Measurements from ENCODE around the gene FYB2.

FYB2 gene

DNA sequence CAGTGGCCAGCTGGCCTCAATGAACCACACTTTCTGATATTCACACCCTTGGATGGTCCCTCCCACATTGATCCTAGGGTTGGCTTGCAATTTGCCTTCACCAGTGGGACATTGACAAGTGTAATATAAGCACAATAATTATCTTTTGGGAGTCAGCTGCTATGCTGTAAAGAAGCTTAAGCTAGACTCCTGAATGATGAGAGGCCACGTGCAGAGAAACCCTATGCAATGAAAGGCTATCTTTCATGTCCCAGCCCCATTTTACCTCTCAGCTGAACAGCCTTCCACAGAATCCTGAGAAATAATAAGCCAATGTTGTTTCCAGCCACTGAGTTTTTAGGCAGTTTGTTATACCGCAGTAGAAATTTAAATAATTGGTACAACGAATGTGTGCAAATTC lies 24.3 kb upstream of the FYB2 start:
- Histone ChIP-seq H3K4me3 (ENCODE audit: low read depth, low read length) (no peak overlapping the region), H3K27ac (no peak overlapping the region), H3K36me3 (replicated peaks) (no peaks in the 10 kb centered on the region), H3K27me3 (replicated peaks) (no peaks in the 10 kb centered on the region)
- TF ChIP-seq CTCF (IDR thresholded peaks at IDR 0.05; ENCODE audit: low read depth, low read length, missing control alignments): no peak
- in situ Hi-C loops (cut with HindIII; ENCODE audit: low pct_ligation_motif_present, low sequenced_read_pairs): no loop called here
- DNase-seq: no peak

DNA sequence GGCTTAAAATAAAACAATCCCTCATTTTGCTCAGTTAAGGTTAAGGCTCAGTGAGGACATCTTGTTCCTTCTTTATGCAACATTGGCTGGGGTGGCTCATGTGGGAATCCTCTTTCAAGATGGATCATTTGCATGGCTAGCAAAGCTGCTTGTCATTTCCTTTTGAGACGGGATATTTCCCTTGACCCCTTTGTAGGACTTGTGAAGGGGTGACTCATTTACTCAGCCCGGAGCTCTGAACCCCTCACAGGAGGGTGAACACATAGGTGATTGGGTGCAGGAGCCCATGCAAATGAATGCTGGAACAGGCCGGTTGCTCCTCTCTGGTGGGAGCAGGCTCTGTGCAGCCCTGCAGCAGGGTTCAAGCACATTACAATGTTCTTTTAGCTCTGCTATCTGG lies 19.6 kb upstream of the FYB2 start:
- H3K27me3 ChIP-seq (replicated peaks): no peaks in the 10 kb centered on the region
- in situ Hi-C loops (cut with HindIII; ENCODE audit: low pct_ligation_motif_present, low sequenced_read_pairs): no loop called here
- H3K36me3 ChIP-seq (replicated peaks): no peaks in the 10 kb centered on the region
- no peak for TF ChIP-seq CTCF (IDR thresholded peaks at IDR 0.05; ENCODE audit: low read depth, low read length, missing control alignments)
- DNase-seq: peak; percentile 55
- no peak overlapping the region for H3K27ac ChIP-seq
- no peak overlapping the region for H3K4me3 ChIP-seq (ENCODE audit: low read depth, low read length)

DNA sequence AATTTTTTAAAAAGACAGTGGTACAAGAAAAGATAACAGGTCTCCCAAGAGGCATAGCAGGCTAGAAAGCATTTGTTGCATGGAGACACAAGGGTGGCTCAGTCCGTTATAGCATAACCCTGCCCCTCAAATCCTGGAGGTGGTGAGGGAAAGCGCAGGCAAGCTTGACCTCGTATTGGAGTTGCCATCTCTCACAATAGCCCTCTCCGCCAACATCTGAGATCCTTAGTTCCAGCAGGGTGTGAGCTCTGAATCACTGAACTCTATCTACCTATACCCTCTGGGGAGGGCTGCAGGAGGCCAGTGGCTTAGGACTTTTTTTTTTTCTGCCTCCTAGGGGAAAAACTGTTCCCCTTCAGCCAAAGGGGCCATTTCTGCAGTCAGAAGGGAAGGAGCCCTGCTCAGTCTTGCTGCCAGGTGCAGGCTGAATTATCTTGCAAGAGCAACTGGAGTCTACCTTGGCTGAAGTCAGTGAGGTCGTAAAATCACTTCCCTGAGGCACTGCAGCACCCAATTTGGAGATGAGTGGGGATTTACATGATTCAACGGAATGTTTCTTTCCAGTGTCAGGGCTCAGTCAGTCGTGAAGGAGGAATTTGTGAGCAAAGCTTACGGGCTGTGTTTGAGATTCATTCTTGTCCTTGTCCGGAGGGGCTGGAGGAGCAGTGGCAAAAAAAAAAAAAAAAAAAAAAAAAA lies 18.2 kb upstream of the FYB2 start:
- in situ Hi-C loops (cut with HindIII; ENCODE audit: low pct_ligation_motif_present, low sequenced_read_pairs): no loop called here
- Histone ChIP-seq H3K27me3 (replicated peaks) (no peaks in the 10 kb centered on the region), H3K36me3 (replicated peaks) (no peaks in the 10 kb centered on the region), H3K4me3 (ENCODE audit: low read depth, low read length) (no peak overlapping the region), H3K27ac (no peak overlapping the region)
- no peak for TF ChIP-seq CTCF (IDR thresholded peaks at IDR 0.05; ENCODE audit: low read depth, low read length, missing control alignments)
- DNase-seq: no peak

- in situ Hi-C loops (cut with HindIII; ENCODE audit: low pct_ligation_motif_present, low sequenced_read_pairs): no loop called here
- no peak overlapping the region for H3K27ac ChIP-seq
- H3K27me3 ChIP-seq (replicated peaks): no peaks in the 10 kb centered on the region
- no peak for DNase-seq
- no peak overlapping the region for H3K4me3 ChIP-seq (ENCODE audit: low read depth, low read length)
- TF ChIP-seq CTCF (IDR thresholded peaks at IDR 0.05; ENCODE audit: low read depth, low read length, missing control alignments): no peak
- H3K36me3 ChIP-seq (replicated peaks): no peaks in the 10 kb centered on the region
Measured at GRCh38 chr1:56836359-56836758, 17.2 kb upstream of the FYB2 start.

GRCh38 chr1:56835657-56836056 lies 16.5 kb upstream of the FYB2 start:
- no peak for TF ChIP-seq CTCF (IDR thresholded peaks at IDR 0.05; ENCODE audit: low read depth, low read length, missing control alignments)
- DNase-seq: no peak
- Histone ChIP-seq H3K27me3 (replicated peaks) (no peaks in the 10 kb centered on the region), H3K27ac (no peak overlapping the region), H3K4me3 (ENCODE audit: low read depth, low read length) (no peak overlapping the region), H3K36me3 (replicated peaks) (no peaks in the 10 kb centered on the region)
- in situ Hi-C loops (cut with HindIII; ENCODE audit: low pct_ligation_motif_present, low sequenced_read_pairs): no loop called here
